Stomach (tissue), 4 donors: ENCODE measurements around the gene MET.

Experiments
- EP300 ChIP-seq: sonication (generic); formaldehyde crosslinking; IDR thresholded peaks from one replicate; pipeline ENCODE4 v1.6.1; 2017; ENCODE audit warnings: antibody characterized with exemption
- POLR2A ChIP-seq, 4 donors: fragments of 450-650 bp; IDR thresholded peaks; one replicate each; pipeline ENCODE4 v1.6.1; 2016; ENCODE audit warnings: antibody characterized with exemption in 4 of 4, control low read depth in 2 of 4, mild to moderate bottlenecking in 1 of 4, moderate library complexity in 1 of 4
- TF ChIP-seq, protein P1 (sequence below), 7 experiments: fragments of 450-650 bp in 4 of 7; fragments of 200-600 bp in 3 of 7; sonication (generic) in 3 of 7; IDR thresholded peaks; one replicate each; pipeline ENCODE4 v1.5.1; 2016 to 2019; ENCODE audit warnings: antibody characterized with exemption in 7 of 7, control low read depth in 2 of 7, mild to moderate bottlenecking in 1 of 7

- TF ChIP-seq, protein P1, sequence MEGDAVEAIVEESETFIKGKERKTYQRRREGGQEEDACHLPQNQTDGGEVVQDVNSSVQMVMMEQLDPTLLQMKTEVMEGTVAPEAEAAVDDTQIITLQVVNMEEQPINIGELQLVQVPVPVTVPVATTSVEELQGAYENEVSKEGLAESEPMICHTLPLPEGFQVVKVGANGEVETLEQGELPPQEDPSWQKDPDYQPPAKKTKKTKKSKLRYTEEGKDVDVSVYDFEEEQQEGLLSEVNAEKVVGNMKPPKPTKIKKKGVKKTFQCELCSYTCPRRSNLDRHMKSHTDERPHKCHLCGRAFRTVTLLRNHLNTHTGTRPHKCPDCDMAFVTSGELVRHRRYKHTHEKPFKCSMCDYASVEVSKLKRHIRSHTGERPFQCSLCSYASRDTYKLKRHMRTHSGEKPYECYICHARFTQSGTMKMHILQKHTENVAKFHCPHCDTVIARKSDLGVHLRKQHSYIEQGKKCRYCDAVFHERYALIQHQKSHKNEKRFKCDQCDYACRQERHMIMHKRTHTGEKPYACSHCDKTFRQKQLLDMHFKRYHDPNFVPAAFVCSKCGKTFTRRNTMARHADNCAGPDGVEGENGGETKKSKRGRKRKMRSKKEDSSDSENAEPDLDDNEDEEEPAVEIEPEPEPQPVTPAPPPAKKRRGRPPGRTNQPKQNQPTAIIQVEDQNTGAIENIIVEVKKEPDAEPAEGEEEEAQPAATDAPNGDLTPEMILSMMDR (IDR thresholded peaks at IDR 0.05) = no peak
- TF ChIP-seq EP300 (no peak), POLR2A (IDR thresholded peaks at IDR 0.05) (no peak)
These were observed 42.9 kb upstream of the MET start for GRCh38 chr7:116629051-116629463.
